Endothelial cell of umbilical vein (primary cell): ENCODE measurements around the gene CHID1. TPM values are rescaled to one million over a fixed set of nuclear protein-coding genes. Genes with fewer than 3 reads are reported as not detected.

Source experiments
- BruUV-seq: library from RNA; stranded (reverse); fragments of 400-500 nt; replicated peaks from 2 replicates; lab custom pipeline; 2021; lab: Mats Ljungman, UMichigan
- CTCF ChIA-PET: fragments of 300-600, 350-600 bp; sonication (Branson Sonifier 250); formaldehyde crosslinking; loops from one replicate; lab custom pipeline; 2021; ENCODE audit warnings: antibody characterized with exemption, inconsistent platforms; lab: Charles Lee
- POLR2A ChIA-PET: fragments of 300-600, 350-600 bp; sonication (Branson Sonifier 250); formaldehyde crosslinking; loops from one replicate; lab custom pipeline; 2021; ENCODE audit warnings: antibody characterized with exemption, inconsistent platforms; lab: Charles Lee
- DNase-seq: peaks from one replicate; pipeline ENCODE4 v3.0.0-alpha.2; 2011; ENCODE audit warnings: low read depth, low spot score
- FAIRE-seq: peaks from 2 replicates; lab custom pipeline; 2011; peaks lifted over from hg19 to GRCh38; lab: Jason Lieb, UNC
- H2AFZ ChIP-seq: 2 replicates; pipeline ENCODE4 v1.6.0; 2012; ENCODE audit warnings: low read depth, low read length, control low read depth, inconsistent platforms
- H3K27ac ChIP-seq: 2 replicates; pipeline ENCODE4 v1.5.1; 2011; ENCODE audit warnings: low read depth, mild to moderate bottlenecking, control low read depth, low read length, moderate library complexity; ENCODE audit not compliant: insufficient read depth
- H3K27me3 ChIP-seq, 2 experiments: 2 replicates each; pipeline versions ENCODE4 v1.6.0 to v1.6.1; 2011; ENCODE audit warnings: low read length in 2 of 2, mixed read lengths in 1 of 2; ENCODE audit not compliant: control insufficient read depth in 2 of 2, insufficient read depth in 2 of 2
- H3K36me3 ChIP-seq, 2 experiments: 2 replicates in 1 of 2; 3 replicates in 1 of 2; pipeline ENCODE4 v1.5.1; 2011; ENCODE audit warnings: low read length in 2 of 2, mild to moderate bottlenecking in 1 of 2, moderate library complexity in 1 of 2; ENCODE audit not compliant: control insufficient read depth in 2 of 2, insufficient read depth in 2 of 2; ENCODE audit errors: extremely low read depth in 1 of 2
- H3K4me1 ChIP-seq: 3 replicates; pipeline ENCODE4 v1.5.1; 2011; ENCODE audit warnings: mild to moderate bottlenecking, low read length; ENCODE audit not compliant: control insufficient read depth, insufficient read depth; ENCODE audit errors: extremely low read depth
- H3K4me2 ChIP-seq: 2 replicates; pipeline ENCODE4 v1.6.1; 2011; ENCODE audit warnings: low read length, control low read depth, mixed read lengths; ENCODE audit not compliant: insufficient read depth
- H3K4me3 ChIP-seq, 3 experiments: fragments of 200-600 bp in 1 of 3; sonication (generic), shearing (Covaris generic) in 1 of 3; replicated peaks in 1 of 3; 2 replicates each; pipeline ENCODE4 v1.5.1; 2011 to 2016; ENCODE audit warnings: control low read depth in 3 of 3, low read length in 3 of 3, mild to moderate bottlenecking in 2 of 3, inconsistent platforms in 1 of 3, low read depth in 1 of 3, moderate library complexity in 1 of 3; ENCODE audit not compliant: insufficient read depth in 1 of 3
- H3K79me2 ChIP-seq: 2 replicates; pipeline ENCODE4 v1.6.0; 2012; ENCODE audit warnings: low read length, inconsistent platforms; ENCODE audit not compliant: control insufficient read depth, insufficient read depth
- H3K9ac ChIP-seq: replicated peaks from 2 replicates; pipeline ENCODE3; 2011; ENCODE audit warnings: low read length, control low read depth; ENCODE audit not compliant: insufficient read depth; ENCODE audit errors: extremely low read depth
- H3K9me1 ChIP-seq: replicated peaks from 3 replicates; pipeline ENCODE4 v1.6.0; 2011; ENCODE audit warnings: mild to moderate bottlenecking, low read length; ENCODE audit not compliant: control insufficient read depth, insufficient read depth; ENCODE audit errors: extremely low read depth
- H3K9me3 ChIP-seq: replicated peaks from 2 replicates; pipeline ENCODE4 v1.5.1; 2012; ENCODE audit warnings: low read length, inconsistent platforms; ENCODE audit not compliant: control insufficient read depth, insufficient read depth
- H4K20me1 ChIP-seq: replicated peaks from 2 replicates; pipeline ENCODE3; 2011; ENCODE audit warnings: mild to moderate bottlenecking, low read length; ENCODE audit not compliant: control insufficient read depth, insufficient read depth; ENCODE audit errors: extremely low read depth
- EZH2 ChIP-seq: IDR thresholded peaks from 2 replicates; pipeline ENCODE4 v1.6.1; 2012; ENCODE audit warnings: borderline replicate concordance, low read depth, mild to moderate bottlenecking, moderate library complexity, low read length, inconsistent platforms; ENCODE audit not compliant: severe bottlenecking
- FOS ChIP-seq: IDR thresholded peaks from 2 replicates; pipeline ENCODE4 v1.6.1; 2011; ENCODE audit warnings: mild to moderate bottlenecking, low read length, moderate library complexity, borderline replicate concordance; ENCODE audit not compliant: insufficient read depth
- MAX ChIP-seq: IDR thresholded peaks from 2 replicates; pipeline ENCODE4 v1.6.1; 2011; ENCODE audit not compliant: insufficient read depth, insufficient read length
- MYC ChIP-seq: IDR thresholded peaks from one replicate; pipeline ENCODE4 v1.6.1; 2011; ENCODE audit warnings: mild to moderate bottlenecking, low read depth, low read length
- POLR2A ChIP-seq: IDR thresholded peaks from 2 replicates; pipeline ENCODE4 v1.6.1; 2012; ENCODE audit warnings: low read depth, mild to moderate bottlenecking, control low read depth, low read length
- POLR2AphosphoS5 ChIP-seq: IDR thresholded peaks from 2 replicates; pipeline ENCODE4 v1.6.1; 2012; ENCODE audit warnings: low read depth, mild to moderate bottlenecking, control low read depth, low read length, moderate library complexity; ENCODE audit not compliant: insufficient read depth
- dilution Hi-C: fragments of 300-500 bp; cut with MboI; formaldehyde crosslinking; loops from one replicate; pipeline ENCODE4 v1.15.0; 2019; ENCODE audit warnings: low sequenced_read_pairs; ENCODE audit not compliant: extremely low pct_ligation_motif_present
- intact Hi-C: fragments of 100-400 bp; cut with micrococcal nuclease; formaldehyde crosslinking; loops from one replicate; pipeline ENCODE4 v1.10.0; 2022
- polyA plus RNA-seq, 4 experiments: library from polyadenylated mRNA; depleted of rRNA in 3 of 4; stranded (reverse) in 3 of 4; unstranded in 1 of 4; fragments of >200 nt; gene quantifications; 2 replicates each; pipeline versions ENCODE4 v1.2.1 to v1.2.3, GENCODE V29; 2011 to 2012; ENCODE audit warnings: missing spikeins in 1 of 4
- total RNA-seq: library from RNA; stranded (reverse); gene quantifications from 2 replicates; pipeline ENCODE4 v1.2.3, GENCODE V29; 2021

CHID1 gene
- total and polyA plus RNA-seq, 2 donors (not counting 3 experiments of a cell fraction or from before 2014, with no cell fraction given), result 89.8 to 107 TPM

GRCh38 chr11:842370-843002 is 68.1 kb downstream of the CHID1 start, which contains the start of the genes POLR2L and TSPAN4:
Gene POLR2L, minus strand, starts transcription at chr11:842529. Its CDS starts 21 bp downstream, at chr11:842508.
Gene TSPAN4, plus strand, starts transcription at chr11:842852. Its CDS starts 7,453 bp downstream, at chr11:850305.
- CTCF ChIA-PET, result interaction anchor here (1.2 to 3.3 kb wide), 4 partner anchors 9 to 209 kb away, joined by 6 to 19 read pairs (median 8); partner anchors contain the start of genes AP2A2 and CD151

GRCh38 chr11:841981-842369 is 68.6 kb downstream of the CHID1 start:
- POLR2A ChIA-PET, result interaction anchor here (1.0 to 4.1 kb wide), 4 partner anchors 8 to 22 kb away, joined by 3 to 28 read pairs (median 20); partner anchors contain the start of genes CD151 and PNPLA2
- Histone ChIP-seq H3K79me2 (peaks cover 56% of the 10 kb centered on the region), H3K9me1 (no peaks in the 10 kb centered on the region), H3K27ac (peak overlapping the region; percentile 95), H4K20me1 (no peaks in the 10 kb centered on the region), H3K4me1 (peaks cover 38% of the 10 kb centered on the region), H3K9ac (peak overlapping the region; percentile 92), H3K9me3 (no peaks in the 10 kb centered on the region), H3K4me2 (peak overlapping the region; percentile 18), H3K4me3 (peak overlapping the region; percentile 84 to 95 (median 94)), H2AFZ (no peak overlapping the region), H3K27me3 (no peaks in the 10 kb centered on the region), H3K36me3 (peaks cover 22 to 33% of the 10 kb centered on the region in 2 experiments)
- dilution Hi-C loops, result no loop called here
- DNase-seq, result no peak
- FAIRE-seq, result no peak
- intact Hi-C loops, result no loop called here
- no peak for TF ChIP-seq MAX
- TSS peak; percentile 67 for BruUV-seq
- CTCF ChIA-PET, result no interaction called here

More at GRCh38 chr11:842370-843002, 68.1 kb downstream of the CHID1 start, which contains the start of the genes POLR2L and TSPAN4:
- Histone ChIP-seq H3K79me2 (peaks cover 52% of the 10 kb centered on the region), H3K9ac (peak within 1 kb of the TSS; percentile 92), H4K20me1 (no peaks in the 10 kb centered on the region), H3K4me3 (peak within 1 kb of the TSS; percentile 84 to 95 (median 94)), H2AFZ (peak within 1 kb of the TSS; percentile 76), H3K27me3 (no peaks in the 10 kb centered on the region), H3K9me1 (no peaks in the 10 kb centered on the region), H3K27ac (peak within 1 kb of the TSS; percentile 95), H3K4me2 (peak within 1 kb of the TSS; percentile 82), H3K4me1 (peaks cover 38% of the 10 kb centered on the region), H3K9me3 (no peaks in the 10 kb centered on the region), H3K36me3 (peaks cover 19 to 27% of the 10 kb centered on the region in 2 experiments)
- peak; percentile 85 for DNase-seq
- peak; percentile 99 for TF ChIP-seq POLR2A
- TF ChIP-seq POLR2AphosphoS5, result peak; percentile 99
- peak; percentile 58 for TF ChIP-seq MAX
- TF ChIP-seq MYC, result peak; percentile 10
- no peak for TF ChIP-seq EZH2
- TF ChIP-seq FOS, result no peak
- intact Hi-C loops, result no loop called here
- FAIRE-seq, result peak; percentile 91
- POLR2A ChIA-PET, result interaction anchor here (1.4 to 4.1 kb wide), 4 partner anchors 9 to 33 kb away, joined by 5 to 28 read pairs (median 17); partner anchors contain the start of genes CD151, PNPLA2 and RPLP2
- no TSS peak for BruUV-seq
- dilution Hi-C loops, result no loop called here
